HFFc6 (cell line): Measurements from ENCODE around the gene F2RL1. TPM values are rescaled to one million over a fixed set of nuclear protein-coding genes. Genes with fewer than 3 reads are reported as not detected.

Source experiments
- DNase-seq: peaks from one replicate; pipeline ENCODE4 v3.0.0-alpha.2; 2018
- H3K27ac Mint-ChIP-seq: 2 replicates; pipeline ENCODE4 v1.8.0; 2020; ENCODE audit warnings: mild to moderate bottlenecking, mixed read lengths
- H3K27me3 Mint-ChIP-seq: 2 replicates; pipeline ENCODE4 v1.8.0; 2021; ENCODE audit warnings: mild to moderate bottlenecking, moderate library complexity, mixed read lengths; ENCODE audit not compliant: insufficient read depth
- H3K36me3 Mint-ChIP-seq: 2 replicates; pipeline ENCODE4 v1.8.0; 2021; ENCODE audit warnings: low read depth, mixed read lengths
- H3K4me1 Mint-ChIP-seq: 2 replicates; pipeline ENCODE4 v1.8.0; 2020; ENCODE audit warnings: low read depth, mixed read lengths
- H3K4me3 Mint-ChIP-seq: 2 replicates; pipeline ENCODE4 v1.8.0; 2020; ENCODE audit warnings: mild to moderate bottlenecking, moderate library complexity, mixed read lengths
- H3K9me3 Mint-ChIP-seq: 2 replicates; pipeline ENCODE4 v1.8.0; 2020; ENCODE audit warnings: mild to moderate bottlenecking, mixed read lengths
- CTCF ChIP-seq: fragments of 200-600 bp; sonication (generic); IDR thresholded peaks from 2 replicates; pipeline ENCODE4 v1.5.0; 2021; ENCODE audit warnings: antibody characterized with exemption, mild to moderate bottlenecking
- total RNA-seq, 6 experiments: library from RNA; stranded (reverse); fragmentation: NEBNext Ultra II Directional; extraction: Animal tissue kit (Norgen Biotek cat#: 25700); gene quantifications; 2 replicates in 1 of 6; 3 replicates in 5 of 6; pipeline ENCODE4 v1.2.3, GENCODE V29; 2021

F2RL1 gene
- total RNA-seq, 6 experiments from 2014 or later: 2.9 to 6.4 (median 6.0) TPM

DNA sequence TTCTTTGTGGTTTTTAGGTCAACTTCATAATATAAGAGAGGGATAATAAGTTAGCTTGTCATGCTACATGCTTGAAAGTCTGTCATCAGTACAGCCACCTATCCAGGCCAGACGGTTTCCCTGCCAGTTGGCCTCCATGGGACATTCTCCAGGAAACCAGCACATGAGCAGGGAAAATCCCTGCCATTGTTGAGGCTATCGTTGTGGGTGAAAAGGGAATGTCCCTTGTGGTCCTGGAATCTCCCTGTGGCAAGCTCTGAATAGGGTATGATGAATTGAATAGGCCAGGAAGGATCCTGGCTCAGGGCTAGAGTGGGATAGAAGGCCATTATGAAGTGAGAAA is 12.3 kb downstream of the F2RL1 start:
- Mint-ChIP-seq H3K27ac (peak overlapping the region; percentile 50; the same call in 1 of the 2 replicates), H3K36me3 (peaks cover 12% of the 10 kb centered on the region), H3K9me3 (no peaks in the 10 kb centered on the region), H3K4me1 (peaks cover 23% of the 10 kb centered on the region), H3K27me3 (no peaks in the 10 kb centered on the region), H3K4me3 (peak overlapping the region; percentile 42; the same call in 1 of the 2 replicates)
- DNase-seq: peak; percentile 72
- no peak for TF ChIP-seq CTCF

DNA sequence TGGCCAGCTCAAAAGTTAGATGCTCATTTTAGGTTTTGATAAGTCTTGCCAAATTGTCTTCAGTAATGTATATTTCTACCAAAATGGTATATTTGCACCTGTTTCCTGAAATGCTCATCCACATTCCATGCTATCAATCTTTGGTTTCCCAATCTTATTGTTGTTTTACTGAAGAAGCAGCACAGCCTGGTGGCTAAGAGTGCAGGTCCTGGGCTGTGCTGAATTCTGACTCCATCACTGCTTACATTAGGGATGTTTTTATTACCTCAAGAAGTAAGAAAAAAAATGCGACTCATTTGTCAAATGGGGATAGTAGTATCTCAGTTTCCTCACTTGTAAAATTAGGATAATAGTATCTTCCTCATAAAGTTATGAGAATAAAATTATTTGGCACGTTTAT is 17.4 kb downstream of the F2RL1 start:
- Mint-ChIP-seq H3K36me3 (peaks cover 12% of the 10 kb centered on the region), H3K9me3 (no peaks in the 10 kb centered on the region), H3K4me3 (no peak overlapping the region; the same call in 1 of the 2 replicates), H3K27ac (no peak overlapping the region), H3K4me1 (peaks cover 44% of the 10 kb centered on the region), H3K27me3 (no peaks in the 10 kb centered on the region; the same call in 1 of the 2 replicates)
- no peak for DNase-seq
- TF ChIP-seq CTCF: peak; percentile 51

- peaks cover 40% of the 10 kb centered on the region for H3K4me1 Mint-ChIP-seq
- peaks cover 12% of the 10 kb centered on the region for H3K36me3 Mint-ChIP-seq
- H3K4me3 Mint-ChIP-seq: peak overlapping the region; percentile 22; the same call in 1 of the 2 replicates
- TF ChIP-seq CTCF: no peak
- DNase-seq: no peak
- H3K9me3 Mint-ChIP-seq: no peaks in the 10 kb centered on the region
- peak overlapping the region; percentile 28; the same call in 1 of the 2 replicates for H3K27ac Mint-ChIP-seq
- no peaks in the 10 kb centered on the region; the same call in 1 of the 2 replicates for H3K27me3 Mint-ChIP-seq
Measured at GRCh38 chr5:76836585-76836984, 17.8 kb downstream of the F2RL1 start.

GRCh38 chr5:76838481-76839261 is 19.8 kb downstream of the F2RL1 start:
- Mint-ChIP-seq H3K4me1 (peaks cover 40% of the 10 kb centered on the region), H3K27me3 (no peaks in the 10 kb centered on the region; the same call in 1 of the 2 replicates), H3K27ac (peak overlapping the region; percentile 70), H3K4me3 (peak overlapping the region; percentile 45), H3K36me3 (peaks cover 2% of the 10 kb centered on the region), H3K9me3 (no peaks in the 10 kb centered on the region)
- no peak for TF ChIP-seq CTCF
- DNase-seq: peak; percentile 70

DNA sequence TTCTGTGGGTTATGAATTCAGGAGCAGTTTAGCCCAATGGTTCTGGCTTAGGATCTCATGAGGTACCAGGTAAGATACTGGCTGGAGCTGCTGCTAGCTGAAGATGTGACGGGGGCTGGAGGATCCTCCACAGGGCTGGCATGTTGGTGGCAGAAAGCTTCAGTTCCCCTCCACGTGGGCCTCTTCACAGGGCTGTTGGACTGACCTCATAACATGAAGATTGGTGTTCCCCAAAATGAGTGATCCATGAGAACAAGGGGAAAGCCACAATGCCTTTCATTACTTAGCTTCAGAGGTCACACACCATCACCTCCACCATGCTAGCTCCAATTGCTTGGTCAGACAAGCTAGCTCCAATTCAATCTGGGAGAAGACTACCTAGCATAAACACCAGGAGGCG is 22.5 kb downstream of the F2RL1 start:
- H3K4me1 Mint-ChIP-seq: peaks cover 34% of the 10 kb centered on the region
- no peaks in the 10 kb centered on the region; the same call in none of the 2 replicates for H3K27me3 Mint-ChIP-seq
- no peaks in the 10 kb centered on the region for H3K36me3 Mint-ChIP-seq
- H3K9me3 Mint-ChIP-seq: no peaks in the 10 kb centered on the region
- no peak overlapping the region for H3K27ac Mint-ChIP-seq
- no peak for DNase-seq
- TF ChIP-seq CTCF: no peak
- no peak overlapping the region for H3K4me3 Mint-ChIP-seq
